Left renal cortex interstitium (tissue), 4 donors: ENCODE data around the gene FUT9. TPM values are rescaled to one million over a fixed set of nuclear protein-coding genes. Genes with fewer than 3 reads are reported as not detected.
"Not testable (repeated sequence)": the region's sequence is repeated elsewhere in the genome, so short reads cannot be mapped to it uniquely, and the experiment has no call there.

Experiments used
- DNase-seq, 4 donors: peaks; one replicate each; pipeline ENCODE4 v3.0.0-alpha.2; 2013; ENCODE audit warnings: low read depth in 4 of 4, low spot score in 2 of 4, missing footprints in 1 of 4
- polyA plus RNA-seq, 4 donors: library from polyadenylated mRNA; unstranded; fragments of 120-200 nt; gene quantifications; one replicate each; pipeline ENCODE4 v1.2.1, GENCODE V29; 2013; ENCODE audit not compliant: insufficient read length in 4 of 4

Gene FUT9
- polyA plus RNA-seq, 4 donors = 2.1 to 6.8 (median 4.2) TPM

DNA sequence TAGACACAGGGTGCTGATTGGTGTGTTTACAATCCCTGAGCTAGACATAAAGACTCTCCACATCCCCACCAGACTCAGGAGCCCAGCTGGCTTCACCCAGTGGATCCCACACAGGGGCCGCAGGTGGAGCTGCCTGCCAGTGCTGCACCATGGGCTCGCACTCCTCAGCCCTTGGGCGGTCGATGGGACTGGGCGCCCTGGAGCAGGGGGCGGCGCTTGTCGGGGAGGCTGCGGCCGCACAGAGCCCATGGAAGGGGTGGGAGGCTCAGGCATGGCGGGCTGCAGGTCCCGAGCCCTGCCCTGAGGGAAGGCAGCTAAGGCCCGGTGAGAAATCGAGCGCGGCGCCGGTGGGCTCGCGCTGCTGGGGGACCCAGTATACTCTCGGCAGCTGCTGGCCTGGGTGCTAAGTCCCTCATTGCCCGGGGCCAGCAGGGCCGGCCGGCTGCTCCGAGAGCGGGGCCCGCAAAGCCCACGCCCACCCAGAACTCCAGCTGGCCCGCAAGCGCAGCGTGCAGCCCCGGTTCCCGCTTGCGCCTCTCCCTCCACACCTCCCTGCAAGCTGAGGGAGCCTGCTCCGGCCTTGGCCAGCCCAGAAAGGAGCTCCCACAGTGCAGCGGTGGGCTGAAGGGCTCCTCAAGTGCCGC, 245.1 kb downstream of the FUT9 start:
- DNase-seq = not testable (repeated sequence)
